H1 (cell line): Measurements from ENCODE around the gene TYRO3. TPM values are rescaled to one million over a fixed set of nuclear protein-coding genes. Genes with fewer than 3 reads are reported as not detected.

Experiments used
- CTCF ChIA-PET: fragments of 300-600 bp; sonication (Branson Sonifier 250); formaldehyde crosslinking; loops from one replicate; lab custom pipeline; 2021; ENCODE audit not compliant: partially characterized antibody; lab: Charles Lee
- POLR2A ChIA-PET: fragments of 300-600 bp; sonication (Branson Sonifier 250); formaldehyde crosslinking; loops from one replicate; lab custom pipeline; 2021; ENCODE audit warnings: inconsistent platforms; ENCODE audit not compliant: partially characterized antibody; lab: Charles Lee
- DNase-seq, 2 experiments: peaks; one replicate each; pipeline versions ENCODE4 v3.0.0 to v3.0.0-alpha.2; 2010 to 2022; ENCODE audit warnings: low spot score in 2 of 2, low read depth in 1 of 2, mixed read lengths in 1 of 2
- FAIRE-seq: peaks from 2 replicates; lab custom pipeline; 2011; peaks lifted over from hg19 to GRCh38; lab: Jason Lieb, UNC
- H2AFZ ChIP-seq: 2 replicates; pipeline ENCODE4 v1.8.1; 2012; ENCODE audit warnings: low read length, inconsistent platforms
- H2AK5ac ChIP-seq: 2 replicates; pipeline ENCODE4 v1.6.1; 2013; ENCODE audit warnings: low read depth, low read length
- H2BK120ac ChIP-seq: replicated peaks from 2 replicates; pipeline ENCODE3; 2013; ENCODE audit warnings: low read depth, low read length, inconsistent platforms
- H2BK12ac ChIP-seq: 2 replicates; pipeline ENCODE4 v1.6.1; 2013; ENCODE audit warnings: low read depth, low read length
- H2BK15ac ChIP-seq: 2 replicates; pipeline ENCODE4 v1.6.1; 2013; ENCODE audit warnings: low read length
- H2BK20ac ChIP-seq: 2 replicates; pipeline ENCODE4 v1.6.1; 2013; ENCODE audit warnings: low read length
- H2BK5ac ChIP-seq: 2 replicates; pipeline ENCODE4 v1.6.1; 2013; ENCODE audit warnings: low read depth, low read length
- H3K14ac ChIP-seq: 2 replicates; pipeline ENCODE4 v1.6.1; 2013; ENCODE audit warnings: inconsistent platforms; ENCODE audit not compliant: insufficient read length
- H3K18ac ChIP-seq: 2 replicates; pipeline ENCODE4 v1.6.1; 2013; ENCODE audit warnings: low read length; ENCODE audit errors: extremely low read depth
- H3K23ac ChIP-seq: 2 replicates; pipeline ENCODE4 v1.6.1; 2013; ENCODE audit warnings: inconsistent platforms; ENCODE audit not compliant: insufficient read length
- H3K23me2 ChIP-seq: 2 replicates; pipeline ENCODE4 v1.6.1; 2013; ENCODE audit warnings: low read depth, low read length
- H3K27ac ChIP-seq: 2 replicates; pipeline ENCODE4 v1.6.1; 2011; ENCODE audit warnings: low read depth, low read length, inconsistent platforms
- H3K27me3 ChIP-seq, 4 experiments: replicated peaks in 1 of 4; 1 replicate in 1 of 4; 2 replicates in 3 of 4; pipeline versions ENCODE4 v1.6.1 to v1.8.1; 2011 to 2013; ENCODE audit warnings: low read length in 3 of 4, mild to moderate bottlenecking in 3 of 4, inconsistent platforms in 2 of 4, mixed read lengths in 2 of 4, moderate library complexity in 1 of 4; ENCODE audit not compliant: control insufficient read depth in 3 of 4, insufficient read depth in 3 of 4; ENCODE audit errors: extremely low read depth in 1 of 4
- H3K36me3 ChIP-seq, 4 experiments: 2 replicates each; pipeline versions ENCODE4 v1.6.1 to v1.8.1; 2011 to 2013; ENCODE audit warnings: mild to moderate bottlenecking in 4 of 4, low read length in 3 of 4, moderate library complexity in 2 of 4, control low read depth in 1 of 4, inconsistent platforms in 1 of 4; ENCODE audit not compliant: insufficient read depth in 4 of 4, control insufficient read depth in 2 of 4
- H3K4ac ChIP-seq: replicated peaks from 2 replicates; pipeline ENCODE3; 2013; ENCODE audit warnings: low read length, low read depth, mixed read lengths, inconsistent platforms; ENCODE audit not compliant: insufficient read length
- H3K4me1 ChIP-seq, 4 experiments: replicated peaks in 1 of 4; 1 replicate in 1 of 4; 2 replicates in 3 of 4; pipeline versions ENCODE4 v1.6.1 to v1.8.1; 2011 to 2013; ENCODE audit warnings: low read length in 3 of 4, inconsistent platforms in 2 of 4, mixed read lengths in 1 of 4; ENCODE audit not compliant: insufficient read depth in 4 of 4, control insufficient read depth in 3 of 4
- H3K4me2 ChIP-seq, 2 experiments: 2 replicates each; pipeline versions ENCODE4 v1.6.1 to v1.8.1; 2011 to 2013; ENCODE audit warnings: low read depth in 2 of 2, low read length in 2 of 2, control low read depth in 1 of 2, inconsistent platforms in 1 of 2, mild to moderate bottlenecking in 1 of 2; ENCODE audit not compliant: insufficient read depth in 1 of 2
- H3K4me3 ChIP-seq, 4 experiments: fragments of 200-600, 300-600 bp in 1 of 4; sonication (generic), shearing (Covaris generic), sonication (Bioruptor Twin) in 1 of 4; 2 replicates each; pipeline versions ENCODE4 v1.5.1 to v1.8.1; 2011 to 2016; ENCODE audit warnings: low read length in 4 of 4, low read depth in 3 of 4, control low read depth in 2 of 4, inconsistent platforms in 2 of 4, mild to moderate bottlenecking in 2 of 4, mixed read lengths in 1 of 4, moderate library complexity in 1 of 4; ENCODE audit not compliant: insufficient read depth in 2 of 4; ENCODE audit errors: extremely low read depth in 1 of 4
- H3K56ac ChIP-seq: replicated peaks from 2 replicates; pipeline ENCODE3; 2013; ENCODE audit warnings: low read depth, mild to moderate bottlenecking, mixed read lengths, low read length, inconsistent platforms; ENCODE audit not compliant: insufficient read length
- H3K79me1 ChIP-seq: 2 replicates; pipeline ENCODE4 v1.6.1; 2013; ENCODE audit warnings: low read depth, low read length, control low read depth
- H3K79me2 ChIP-seq, 2 experiments: 2 replicates each; pipeline versions ENCODE4 v1.6.1 to v1.8.1; 2012 to 2013; ENCODE audit warnings: low read length in 2 of 2, mild to moderate bottlenecking in 2 of 2, inconsistent platforms in 1 of 2; ENCODE audit not compliant: insufficient read depth in 2 of 2, control insufficient read depth in 1 of 2
- H3K9ac ChIP-seq, 4 experiments: replicated peaks in 1 of 4; 1 replicate in 1 of 4; 2 replicates in 3 of 4; pipeline versions ENCODE4 v1.6.1 to v1.8.1; 2011 to 2013; ENCODE audit warnings: low read depth in 3 of 4, low read length in 3 of 4, control low read depth in 2 of 4, mild to moderate bottlenecking in 2 of 4, moderate library complexity in 2 of 4, inconsistent platforms in 1 of 4; ENCODE audit errors: extremely low read depth in 1 of 4
- H3K9me3 ChIP-seq, 2 experiments: 2 replicates each; pipeline versions ENCODE4 v1.6.1 to v1.8.1; 2012 to 2013; ENCODE audit warnings: mild to moderate bottlenecking in 2 of 2, moderate library complexity in 2 of 2, control low read depth in 1 of 2, inconsistent platforms in 1 of 2, low read depth in 1 of 2, low read length in 1 of 2, mixed read lengths in 1 of 2; ENCODE audit not compliant: insufficient read depth in 2 of 2
- H4K20me1 ChIP-seq, 2 experiments: replicated peaks in 1 of 2; 2 replicates each; pipeline versions ENCODE3 to v1.8.1; 2011 to 2013; ENCODE audit warnings: inconsistent platforms in 2 of 2, low read length in 2 of 2, mild to moderate bottlenecking in 1 of 2; ENCODE audit not compliant: insufficient read depth in 2 of 2, control insufficient read depth in 1 of 2
- H4K5ac ChIP-seq: 2 replicates; pipeline ENCODE4 v1.6.1; 2013; ENCODE audit warnings: low read length, low read depth, mixed read lengths, inconsistent platforms; ENCODE audit not compliant: insufficient read length
- H4K8ac ChIP-seq: 2 replicates; pipeline ENCODE4 v1.8.0; 2013; ENCODE audit warnings: mild to moderate bottlenecking, moderate library complexity, low read length, inconsistent platforms; ENCODE audit not compliant: insufficient read depth; ENCODE audit errors: extremely low read depth
- H4K91ac ChIP-seq: replicated peaks from 2 replicates; pipeline ENCODE3; 2013; ENCODE audit warnings: low read length, mixed read lengths, inconsistent platforms; ENCODE audit not compliant: insufficient read length
- EP300 ChIP-seq, 2 experiments: IDR thresholded peaks; 1 replicate in 1 of 2; 2 replicates in 1 of 2; pipeline ENCODE4 v1.6.1; 2011 to 2012; ENCODE audit warnings: low read depth in 2 of 2, low read length in 2 of 2, mild to moderate bottlenecking in 2 of 2, borderline replicate concordance in 1 of 2, inconsistent platforms in 1 of 2, moderate library complexity in 1 of 2
- EZH2 ChIP-seq: fragments of 200-600 bp; sonication (generic); IDR thresholded peaks from 2 replicates; pipeline ENCODE4 v1.7.1; 2012; ENCODE audit warnings: low read depth, mild to moderate bottlenecking, moderate library complexity, low read length, inconsistent platforms; ENCODE audit not compliant: severe bottlenecking
- HDAC6 ChIP-seq: IDR thresholded peaks from one replicate; pipeline ENCODE4 v1.7.1; 2012; ENCODE audit warnings: low read depth, mild to moderate bottlenecking, inconsistent platforms, low read length, moderate library complexity
- KDM4A ChIP-seq: IDR thresholded peaks from one replicate; pipeline ENCODE4 v1.7.1; 2012; ENCODE audit warnings: low read depth, mild to moderate bottlenecking, moderate library complexity, low read length, inconsistent platforms; ENCODE audit not compliant: severe bottlenecking
- RBBP5 ChIP-seq: IDR thresholded peaks from 2 replicates; pipeline ENCODE4 v1.7.1; 2012; ENCODE audit warnings: low read depth, mild to moderate bottlenecking, inconsistent platforms, low read length, moderate library complexity, borderline replicate concordance
- RNF2 ChIP-seq: fragments of 200-900, 300-1000 bp; sonication (generic); IDR thresholded peaks from 2 replicates; pipeline ENCODE4 v1.7.1; 2016; ENCODE audit warnings: borderline replicate concordance, low read depth, mild to moderate bottlenecking, antibody characterized with exemption, low read length; ENCODE audit not compliant: poor library complexity, severe bottlenecking; ENCODE audit errors: missing control alignments
- SP2 ChIP-seq: IDR thresholded peaks from 2 replicates; pipeline ENCODE4 v1.6.1; 2012; ENCODE audit warnings: mild to moderate bottlenecking, low read length, inconsistent platforms
- SUZ12 ChIP-seq: fragments of 200-600 bp; sonication (generic); IDR thresholded peaks from 2 replicates; pipeline ENCODE4 v1.6.1; 2012; ENCODE audit warnings: mild to moderate bottlenecking, inconsistent platforms, low read length, moderate library complexity, mixed read lengths
- TCF12 ChIP-seq: IDR thresholded peaks from 2 replicates; pipeline ENCODE4 v1.6.1; 2011; ENCODE audit warnings: low read depth, mild to moderate bottlenecking, low read length
- WGBS, 2 experiments: shearing (Covaris generic) in 1 of 2; methylation state at CpG; one replicate each; pipeline versions ENCODE4 v1.1.6 to v1.1.7; 2013 to 2015; ENCODE audit warnings: low lambda C conversion rate in 2 of 2, mixed read lengths in 2 of 2, inconsistent platforms in 1 of 2, low coverage in 1 of 2, missing lambda C conversion rate in 1 of 2; ENCODE audit not compliant: insufficient replicate concordance in 2 of 2, insufficient coverage in 1 of 2, insufficient read length in 1 of 2; ENCODE audit errors: extremely low coverage in 1 of 2, missing lambda C conversion rate in 1 of 2; 5-methylcytosine and 5-hydroxymethylcytosine counted together
- polyA plus RNA-seq, 7 experiments: library from polyadenylated mRNA; depleted of rRNA in 3 of 7; stranded (reverse) in 5 of 7; unstranded in 2 of 7; fragments of >200 nt in 5 of 7; fragments of 200-250 nt in 2 of 7; gene quantifications; 1 replicate in 5 of 7; 2 replicates in 1 of 7; 4 replicates in 1 of 7; pipeline versions ENCODE4 v1.2.1 to v1.2.3, GENCODE V29; 2011 to 2013; ENCODE audit warnings: missing spikeins in 2 of 7, mixed read lengths in 2 of 7
- total RNA-seq: library from RNA; stranded (reverse); fragmentation: NEBNext Ultra II Directional; extraction: Animal tissue kit (Norgen Biotek cat#: 25700); gene quantifications from 2 replicates; pipeline ENCODE4 v1.2.1, GENCODE V29; 2021
- TF ChIP-seq, protein P1 (sequence below): IDR thresholded peaks from 2 replicates; pipeline ENCODE4 v1.6.1; 2011; ENCODE audit warnings: low read depth, mild to moderate bottlenecking, low read length; ENCODE audit not compliant: insufficient read depth

The TYRO3 gene
- total and polyA plus RNA-seq, 2 of the 8 experiments (the other 6 are each of a cell fraction or from before 2014, with no cell fraction given): 82.7 to 98.8 TPM

DNA sequence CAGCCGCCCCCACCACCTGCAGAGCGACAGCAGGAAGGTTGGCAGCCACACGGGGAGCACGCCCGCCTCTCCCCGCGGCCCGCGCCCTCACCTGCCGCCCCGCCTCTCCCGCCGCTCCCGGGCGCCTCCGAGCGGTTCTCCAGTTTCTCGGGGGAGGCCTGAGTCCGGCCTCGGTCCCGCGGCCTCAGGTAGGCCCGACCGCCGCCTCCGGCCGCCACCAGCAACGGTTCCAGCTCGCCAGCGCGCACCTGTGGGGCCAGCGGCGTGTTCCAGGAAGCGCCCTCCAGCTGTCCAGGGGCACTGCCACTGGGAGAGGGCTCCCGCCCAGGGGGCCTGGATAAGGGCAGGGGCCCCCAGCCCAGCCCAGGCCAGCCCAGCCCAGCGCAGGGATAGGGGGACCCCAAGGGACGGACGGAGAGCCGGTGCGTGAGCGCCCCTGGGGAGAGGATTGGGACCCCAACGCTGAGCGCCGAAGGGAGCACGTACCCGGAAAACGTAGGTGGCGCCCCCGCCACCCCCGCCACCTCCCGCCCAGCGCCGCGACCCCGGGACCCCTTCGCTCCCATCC is 47.6 kb upstream of the TYRO3 start:
- no peak overlapping the region; the same call in 1 of the 2 replicates for H3K18ac ChIP-seq
- no peaks in the 10 kb centered on the region for H3K79me2 ChIP-seq
- H3K14ac ChIP-seq: no peak overlapping the region
- TF ChIP-seq RNF2: peak; percentile 7
- TF ChIP-seq RBBP5: 0 out of 2 replicates have a peak, but pooled peaks have one; percentile 16
- TF ChIP-seq SP2: no peak
- TF ChIP-seq, protein P1, sequence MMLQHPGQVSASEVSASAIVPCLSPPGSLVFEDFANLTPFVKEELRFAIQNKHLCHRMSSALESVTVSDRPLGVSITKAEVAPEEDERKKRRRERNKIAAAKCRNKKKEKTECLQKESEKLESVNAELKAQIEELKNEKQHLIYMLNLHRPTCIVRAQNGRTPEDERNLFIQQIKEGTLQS: no peak
- TF ChIP-seq KDM4A: peak; percentile 61
- TF ChIP-seq HDAC6: no peak
- no peak for TF ChIP-seq EP300 (IDR thresholded peaks at IDR 0.05; ENCODE audit: borderline replicate concordance in 1 of 2, low read depth in 2 of 2, low read length in 2 of 2)
- TF ChIP-seq SUZ12: peak; percentile 82
- TF ChIP-seq TCF12: no peak
- peak; percentile 58 for TF ChIP-seq EZH2
- TF ChIP-seq, all 59 proteins: peak for 5
- FAIRE-seq: no peak
- H4K20me1 ChIP-seq: peaks cover 0 to 12% of the 10 kb centered on the region in 2 experiments
- peaks cover 32 to 73% (median 62%) of the 10 kb centered on the region in 4 experiments for H3K27me3 ChIP-seq
- CTCF ChIA-PET: interaction anchor here (0.6 to 2.3 kb wide), 6 partner anchors 14 to 251 kb away, joined by 3 to 7 read pairs (median 4); no protein-coding TSS in a partner anchor
- H2BK120ac ChIP-seq: no peak overlapping the region
- no peak overlapping the region for H2BK15ac ChIP-seq
- H3K36me3 ChIP-seq: peaks cover 0 to 8% (median 0%) of the 10 kb centered on the region in 4 experiments; a peak in 1 of 8 replicates
- no peak overlapping the region for H2BK5ac ChIP-seq
- POLR2A ChIA-PET: interaction anchor here (1.1 to 2.5 kb wide), 3 partner anchors 10 to 18 kb away, joined by 6 to 19 read pairs (median 6); partner anchors contain the start of gene ITPKA
- 2% methylated on average over 10 of the region's 56 CpGs; no CpG with 5 or more reads in 1 of the 2 experiments for WGBS, 2 experiments
- no peak overlapping the region for H4K8ac ChIP-seq
- no peak overlapping the region for H3K23ac ChIP-seq
- no peak overlapping the region for H4K5ac ChIP-seq
- H3K4me1 ChIP-seq: peaks cover 0 to 26% (median 13%) of the 10 kb centered on the region in 4 experiments; a peak in 5 of 7 replicates
- no peak overlapping the region for H4K91ac ChIP-seq
- peaks cover 15% of the 10 kb centered on the region for H3K23me2 ChIP-seq
- H2BK12ac ChIP-seq: no peak overlapping the region
- peak overlapping the region; percentile 90 to 96 for H3K4me2 ChIP-seq
- H3K27ac ChIP-seq: no peak overlapping the region
- H2BK20ac ChIP-seq: no peak overlapping the region
- no peak overlapping the region for H2AK5ac ChIP-seq
- H3K9me3 ChIP-seq: no peaks in the 10 kb centered on the region
- no peak overlapping the region for H3K9ac ChIP-seq
- peak in 1 of 2 experiments; percentile 75 for DNase-seq
- H2AFZ ChIP-seq: no peak overlapping the region
- H3K4ac ChIP-seq: no peak overlapping the region
- no peak overlapping the region for H3K56ac ChIP-seq
- H3K4me3 ChIP-seq: peak overlapping the region in 3 of 4 experiments; percentile 9 to 65 (median 15); a peak in 6 of 8 replicates
- no peaks in the 10 kb centered on the region for H3K79me1 ChIP-seq
